Stomach (tissue), 9 donors: Measurements from ENCODE around the gene TMCC2. TPM values are rescaled to one million over a fixed set of nuclear protein-coding genes. Genes with fewer than 3 reads are reported as not detected.

Source experiments
- DNase-seq, 2 donors: peaks; one replicate each; pipeline versions ENCODE4 v3.0.0 to v3.0.0-alpha.2; 2013 to 2019
- H3K27ac ChIP-seq, 5 donors: fragments of 200-600 bp in 4 of 5; sonication (generic) in 4 of 5; one replicate each; pipeline ENCODE4 v1.5.1; 2013 to 2019; ENCODE audit warnings: mild to moderate bottlenecking in 1 of 5, moderate library complexity in 1 of 5
- H3K27me3 ChIP-seq, 3 donors: fragments of 200-600 bp; sonication (generic); one replicate each; pipeline ENCODE4 v1.5.1; 2017 to 2019; ENCODE audit warnings: mixed run types in 1 of 3
- H3K36me3 ChIP-seq, 4 donors: fragments of 200-600 bp; sonication (generic); 1 replicate in 3 of 4; 2 replicates in 1 of 4; pipeline ENCODE4 v1.5.1; 2016 to 2019
- H3K4me1 ChIP-seq, 4 donors: fragments of 200-600 bp; sonication (generic); one replicate each; pipeline ENCODE4 v1.5.1; 2016 to 2019
- H3K4me3 ChIP-seq, 4 donors: fragments of 200-600 bp; sonication (generic) in 3 of 4; one replicate each; pipeline ENCODE4 v1.5.1; 2016 to 2019; ENCODE audit warnings: mild to moderate bottlenecking in 1 of 4
- H3K9me3 ChIP-seq, 4 donors: fragments of 200-600 bp; sonication (generic); one replicate each; pipeline ENCODE4 v1.5.1; 2016 to 2019
- EP300 ChIP-seq: sonication (generic); formaldehyde crosslinking; IDR thresholded peaks from one replicate; pipeline ENCODE4 v1.6.1; 2017; ENCODE audit warnings: antibody characterized with exemption
- POLR2A ChIP-seq, 4 donors: fragments of 450-650 bp; IDR thresholded peaks; one replicate each; pipeline ENCODE4 v1.6.1; 2016; ENCODE audit warnings: antibody characterized with exemption in 4 of 4, control low read depth in 2 of 4, mild to moderate bottlenecking in 1 of 4, moderate library complexity in 1 of 4
- POLR2AphosphoS5 ChIP-seq, 3 donors: sonication (generic); formaldehyde crosslinking; IDR thresholded peaks; one replicate each; pipeline ENCODE4 v1.6.1; 2016; ENCODE audit warnings: antibody characterized with exemption in 3 of 3
- WGBS, 5 donors: extraction: QIAGEN DNeasy Blood & Tissue Kit in 3 of 5; methylation state at CpG; one replicate each; pipeline versions ENCODE4 v1.1.5 to v1.1.7; 2013 to 2018; 5-methylcytosine and 5-hydroxymethylcytosine counted together
- intact Hi-C: fragments of 100-400 bp; cut with DNase I; formaldehyde crosslinking; loops from one replicate; pipeline ENCODE4 v1.15.1; 2023; ENCODE audit warnings: low total_unique reads
- polyA plus RNA-seq, 3 donors: library from polyadenylated mRNA; stranded (reverse); fragments of 200-250 nt; gene quantifications; one replicate each; pipeline ENCODE4 v1.2.3, GENCODE V29; 2013
- total RNA-seq, 5 donors: library from RNA; depleted of rRNA; stranded (reverse); fragments of >200 nt; gene quantifications; one replicate each; pipeline versions ENCODE4 v1.1.0 to v1.2.3, GENCODE V29; 2014 to 2016
- TF ChIP-seq, protein P1 (sequence below), 7 experiments: fragments of 450-650 bp in 4 of 7; fragments of 200-600 bp in 3 of 7; sonication (generic) in 3 of 7; IDR thresholded peaks; one replicate each; pipeline ENCODE4 v1.5.1; 2016 to 2019; ENCODE audit warnings: antibody characterized with exemption in 7 of 7, control low read depth in 2 of 7, mild to moderate bottlenecking in 1 of 7
- donor health status: healthy with polysubstance abuse.
- donor health status: Bipolar disorder and iron deficiency.
- donor health status: healthy.

The TMCC2 gene
- total and polyA plus RNA-seq, 8 donors = 0.45 to 3.1 (median 1.5) TPM; not detected in 2

- WGBS, 5 donors = 46 to 51% (median 48%) methylated on average over 13 of the region's 13 CpGs
- H3K36me3 ChIP-seq = no peaks in the 10 kb centered on the region
- H3K9me3 ChIP-seq = no peaks in the 10 kb centered on the region
- H3K4me3 ChIP-seq = peak overlapping the region; percentile 89 to 98 (median 92)
- peaks cover 9 to 37% (median 21%) of the 10 kb centered on the region in 4 donors for H3K4me1 ChIP-seq
- H3K27ac ChIP-seq = peak overlapping the region; percentile 85 to 96 (median 86)
- TF ChIP-seq EP300 (no peak), POLR2A (IDR thresholded peaks at IDR 0.05) (no peak), POLR2AphosphoS5 (IDR thresholded peaks at IDR 0.05) (no peak)
- TF ChIP-seq, protein P1, sequence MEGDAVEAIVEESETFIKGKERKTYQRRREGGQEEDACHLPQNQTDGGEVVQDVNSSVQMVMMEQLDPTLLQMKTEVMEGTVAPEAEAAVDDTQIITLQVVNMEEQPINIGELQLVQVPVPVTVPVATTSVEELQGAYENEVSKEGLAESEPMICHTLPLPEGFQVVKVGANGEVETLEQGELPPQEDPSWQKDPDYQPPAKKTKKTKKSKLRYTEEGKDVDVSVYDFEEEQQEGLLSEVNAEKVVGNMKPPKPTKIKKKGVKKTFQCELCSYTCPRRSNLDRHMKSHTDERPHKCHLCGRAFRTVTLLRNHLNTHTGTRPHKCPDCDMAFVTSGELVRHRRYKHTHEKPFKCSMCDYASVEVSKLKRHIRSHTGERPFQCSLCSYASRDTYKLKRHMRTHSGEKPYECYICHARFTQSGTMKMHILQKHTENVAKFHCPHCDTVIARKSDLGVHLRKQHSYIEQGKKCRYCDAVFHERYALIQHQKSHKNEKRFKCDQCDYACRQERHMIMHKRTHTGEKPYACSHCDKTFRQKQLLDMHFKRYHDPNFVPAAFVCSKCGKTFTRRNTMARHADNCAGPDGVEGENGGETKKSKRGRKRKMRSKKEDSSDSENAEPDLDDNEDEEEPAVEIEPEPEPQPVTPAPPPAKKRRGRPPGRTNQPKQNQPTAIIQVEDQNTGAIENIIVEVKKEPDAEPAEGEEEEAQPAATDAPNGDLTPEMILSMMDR (IDR thresholded peaks at IDR 0.05) = no peak
- no peaks in the 10 kb centered on the region for H3K27me3 ChIP-seq
- DNase-seq = no peak
- intact Hi-C loops = no loop called here
Measured at GRCh38 chr1:205211839-205212536, 15.8 kb upstream of the TMCC2 start.

- Histone ChIP-seq H3K9me3 (no peaks in the 10 kb centered on the region), H3K36me3 (no peaks in the 10 kb centered on the region), H3K27me3 (no peaks in the 10 kb centered on the region), H3K4me3 (no peak overlapping the region), H3K4me1 (peaks cover 8 to 19% (median 13%) of the 10 kb centered on the region in 4 donors), H3K27ac (no peak overlapping the region)
- TF ChIP-seq POLR2A (IDR thresholded peaks at IDR 0.05) (no peak), POLR2AphosphoS5 (IDR thresholded peaks at IDR 0.05) (no peak), EP300 (no peak)
- TF ChIP-seq, protein P1 (IDR thresholded peaks at IDR 0.05) = no peak
- intact Hi-C loops = no loop called here
- 36 to 53% (median 48%) methylated on average over 1 of the region's 1 CpG for WGBS, 5 donors
- DNase-seq = no peak
Measured at GRCh38 chr1:205214756-205215155, 13.0 kb upstream of the TMCC2 start.

DNA sequence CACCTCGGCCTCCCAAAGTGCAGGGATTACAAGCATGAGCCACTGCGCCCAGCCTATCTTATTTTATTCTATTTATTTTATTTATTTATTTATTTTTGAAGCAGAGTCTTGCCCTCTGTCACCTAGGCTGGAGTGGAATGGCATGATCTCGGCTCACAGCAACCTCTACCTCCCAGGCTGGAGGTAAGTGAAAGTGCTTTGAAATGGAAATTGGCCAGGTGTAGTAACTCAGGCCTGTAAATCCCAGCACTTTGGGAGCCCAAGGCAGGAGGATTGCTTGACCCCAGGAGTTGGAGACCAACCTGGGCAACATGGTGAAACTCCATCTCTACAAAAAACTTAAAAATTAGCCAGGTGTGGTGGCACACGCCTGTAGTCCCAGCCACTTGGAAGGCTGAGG, 11.2 kb upstream of the TMCC2 start:
- H3K4me3 ChIP-seq = no peak overlapping the region
- H3K9me3 ChIP-seq = no peaks in the 10 kb centered on the region
- intact Hi-C loops = no loop called here
- 61 to 87% (median 76%) methylated on average over 4 of the region's 4 CpGs for WGBS, 5 donors
- no peak for DNase-seq
- TF ChIP-seq, protein P1 (IDR thresholded peaks at IDR 0.05) = no peak
- TF ChIP-seq POLR2A (IDR thresholded peaks at IDR 0.05) (no peak), POLR2AphosphoS5 (IDR thresholded peaks at IDR 0.05) (no peak), EP300 (no peak)
- peaks cover 0 to 10% (median 3%) of the 10 kb centered on the region in 4 donors for H3K4me1 ChIP-seq
- H3K27me3 ChIP-seq = no peaks in the 10 kb centered on the region
- H3K27ac ChIP-seq = no peak overlapping the region
- H3K36me3 ChIP-seq = no peaks in the 10 kb centered on the region

DNA sequence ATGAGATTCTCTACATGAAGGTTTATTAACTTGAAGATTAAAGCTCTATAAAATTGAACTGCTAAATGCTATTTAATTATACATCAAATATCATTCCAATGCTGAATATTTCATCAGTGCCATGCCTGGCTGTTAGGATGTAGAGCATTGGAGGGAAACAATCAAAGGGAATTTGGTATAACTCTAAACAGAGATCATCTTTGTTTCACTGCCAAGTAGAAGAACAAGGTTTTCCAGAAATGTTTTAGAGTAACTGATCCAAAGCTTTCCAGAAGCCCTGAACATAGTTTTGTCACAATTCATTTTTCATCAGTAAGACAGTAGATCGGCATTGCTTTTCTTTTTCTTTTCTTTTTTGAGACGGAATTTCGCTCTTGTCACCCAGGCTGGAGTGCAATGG, 10.3 kb upstream of the TMCC2 start:
- Histone ChIP-seq H3K4me3 (no peak overlapping the region), H3K4me1 (peaks cover 0 to 2% (median 0%) of the 10 kb centered on the region in 4 donors), H3K9me3 (no peaks in the 10 kb centered on the region), H3K27ac (no peak overlapping the region), H3K36me3 (no peaks in the 10 kb centered on the region), H3K27me3 (no peaks in the 10 kb centered on the region)
- TF ChIP-seq POLR2AphosphoS5 (IDR thresholded peaks at IDR 0.05) (no peak), EP300 (no peak), POLR2A (IDR thresholded peaks at IDR 0.05) (no peak)
- TF ChIP-seq, protein P1 (IDR thresholded peaks at IDR 0.05) = no peak
- intact Hi-C loops = no loop called here
- 56 to 94% (median 85%) methylated on average over 3 of the region's 3 CpGs for WGBS, 5 donors
- DNase-seq = no peak
